WI38 (cell line): Measurements from ENCODE around the gene RDH13.

Experiments
- H3K4me3 ChIP-seq: 2 replicates; pipeline ENCODE4 v1.5.1; 2011; ENCODE audit warnings: low read depth, mild to moderate bottlenecking, control low read depth, low read length
- CTCF ChIP-seq: IDR thresholded peaks from 2 replicates; pipeline ENCODE4 v1.5.1; 2012; ENCODE audit warnings: low read depth, mild to moderate bottlenecking, control low read depth, low read length

Gene RDH13

GRCh38 chr19:55079400-55080038, 16.6 kb upstream of the RDH13 start:
- TF ChIP-seq CTCF, result no peak

GRCh38 chr19:55078996-55079395, 16.0 kb upstream of the RDH13 start:
- TF ChIP-seq CTCF, result no peak
- no peak overlapping the region for H3K4me3 ChIP-seq

More at GRCh38 chr19:55079400-55080038, 16.6 kb upstream of the RDH13 start:
- no peak overlapping the region for H3K4me3 ChIP-seq

GRCh38 chr19:55077106-55077505, 14.2 kb upstream of the RDH13 start:
- no peak overlapping the region for H3K4me3 ChIP-seq
- no peak for TF ChIP-seq CTCF

GRCh38 chr19:55076321-55076720, 13.4 kb upstream of the RDH13 start:
- H3K4me3 ChIP-seq, result no peak overlapping the region
- TF ChIP-seq CTCF, result no peak

GRCh38 chr19:55075371-55075998, 12.5 kb upstream of the RDH13 start, which contains the start of gene EPS8L1:
TSS of gene EPS8L1 (plus strand) at chr19:55075869. CDS start at chr19:55076445, 576 bp downstream.
- TF ChIP-seq CTCF, result no peak
- no peak within 1 kb of the TSS for H3K4me3 ChIP-seq

GRCh38 chr19:55071913-55072312, 9.0 kb upstream of the RDH13 start:
- no peak for TF ChIP-seq CTCF
- H3K4me3 ChIP-seq, result no peak overlapping the region

GRCh38 chr19:55071129-55071502, 8.2 kb upstream of the RDH13 start:
- TF ChIP-seq CTCF, result no peak
- no peak overlapping the region for H3K4me3 ChIP-seq
